ENCODE results near the gene CDH20.

Gene CDH20

DNA sequence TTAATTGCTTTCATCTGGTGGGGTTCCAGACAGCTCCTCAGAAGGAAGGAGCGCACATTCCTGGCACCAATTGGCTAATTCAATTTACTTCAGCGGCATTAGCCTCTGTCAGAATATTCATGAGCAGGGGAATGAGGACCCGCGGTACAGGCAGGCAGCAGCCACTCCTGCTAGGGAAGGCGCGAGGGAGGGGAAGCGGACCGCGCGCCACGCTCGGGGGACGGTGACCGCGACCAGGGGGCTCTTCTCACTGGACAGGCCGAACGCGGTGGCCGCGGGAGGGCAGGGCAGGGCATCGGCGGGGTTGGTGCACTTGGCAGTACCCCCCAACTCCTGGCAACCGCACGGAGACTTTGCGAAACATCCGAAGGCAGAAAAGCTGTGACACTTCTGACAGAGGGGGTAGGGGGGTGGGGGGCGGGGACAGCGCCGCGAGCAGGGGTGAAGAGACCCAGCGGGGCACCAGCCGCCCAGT is at the start of gene CDH20:
TSS of gene CDH20 (plus strand) at position 160 of the 475 bp plus-strand sequence.
- DNase-seq (ENCODE audit: low read depth in 3 of 3) = no peak

DNA sequence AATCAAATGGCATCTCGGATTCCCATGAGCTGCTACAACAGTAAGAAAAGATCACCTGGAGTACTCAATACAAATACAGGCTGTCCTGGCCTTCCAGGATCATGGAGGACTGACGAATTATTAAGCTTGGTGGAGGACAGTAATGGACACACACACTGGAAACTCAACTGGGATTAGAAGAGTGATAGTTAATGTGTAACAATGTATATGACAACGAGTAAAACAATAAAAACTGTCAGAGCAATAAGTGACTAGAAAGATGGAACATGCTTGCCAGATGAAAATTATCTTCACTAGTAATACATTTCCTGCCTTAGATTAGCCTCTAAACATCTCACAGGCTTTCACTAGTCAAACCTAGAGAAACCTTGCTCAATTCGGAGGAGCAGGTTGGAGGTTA is 49.2 kb upstream of the CDH20 start:
- no peak for DNase-seq (ENCODE audit: low read depth in 3 of 3)

DNA sequence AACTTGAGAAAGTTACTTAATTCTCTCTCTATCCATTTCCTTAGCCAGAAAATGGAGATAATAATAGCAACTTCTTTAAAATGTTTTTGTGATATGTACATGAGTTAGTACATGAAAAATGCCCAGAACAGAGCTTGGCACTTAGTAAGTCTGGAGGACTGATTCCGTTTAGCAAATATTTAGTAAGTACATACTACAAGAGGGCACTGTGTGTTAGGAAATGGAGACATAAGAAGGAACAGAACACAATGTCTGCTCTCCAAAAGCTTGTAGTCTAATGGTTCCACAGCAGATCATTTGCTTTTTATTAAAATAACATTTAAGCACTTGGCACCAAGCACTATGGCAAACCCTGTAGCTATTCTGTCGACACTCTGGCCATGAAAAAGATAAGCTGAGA is 47.5 kb upstream of the CDH20 start:
- no peak for DNase-seq (ENCODE audit: low read depth in 3 of 3)

DNA sequence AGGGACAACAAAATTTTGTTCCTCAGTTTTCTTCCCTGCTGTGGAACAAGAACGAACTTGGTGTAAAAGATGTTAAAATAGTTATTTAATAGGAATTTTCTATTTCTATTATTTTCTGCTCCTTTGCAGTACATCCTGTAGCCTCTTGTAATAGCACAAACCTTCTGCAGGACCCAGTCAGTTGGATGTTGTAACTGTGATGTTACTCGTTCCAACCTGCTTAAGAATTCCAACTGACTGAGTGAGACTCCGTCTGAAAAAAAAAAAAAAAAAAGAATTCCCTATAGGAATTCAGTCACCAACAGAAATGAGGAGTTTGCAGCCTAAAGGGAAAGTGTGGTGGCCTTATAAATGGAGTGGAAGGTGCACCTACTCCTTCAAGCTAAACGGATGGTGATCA is 46.4 kb upstream of the CDH20 start:
- DNase-seq (ENCODE audit: low read depth in 3 of 3) = no peak

DNA sequence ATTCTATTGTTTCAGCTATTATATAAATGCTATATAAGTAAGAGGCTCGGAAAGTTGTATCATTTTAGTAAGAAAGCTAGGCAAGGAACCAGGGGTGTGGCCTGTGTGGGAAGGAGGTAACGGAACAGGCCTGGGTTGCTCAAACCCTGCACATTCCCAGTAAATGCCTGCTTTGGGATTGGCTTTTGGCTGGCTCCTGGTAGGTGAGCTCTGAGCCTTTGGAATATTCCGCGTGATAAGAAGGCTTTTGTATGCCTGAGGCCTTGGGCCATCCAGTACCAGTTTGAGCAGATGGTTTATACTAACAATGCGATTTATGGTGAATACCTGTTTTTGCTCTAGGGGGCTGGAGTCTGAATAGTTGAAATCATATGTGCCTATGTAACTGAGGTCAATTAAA is 42.6 kb upstream of the CDH20 start:
- DNase-seq (ENCODE audit: low read depth in 3 of 3) = no peak

DNA sequence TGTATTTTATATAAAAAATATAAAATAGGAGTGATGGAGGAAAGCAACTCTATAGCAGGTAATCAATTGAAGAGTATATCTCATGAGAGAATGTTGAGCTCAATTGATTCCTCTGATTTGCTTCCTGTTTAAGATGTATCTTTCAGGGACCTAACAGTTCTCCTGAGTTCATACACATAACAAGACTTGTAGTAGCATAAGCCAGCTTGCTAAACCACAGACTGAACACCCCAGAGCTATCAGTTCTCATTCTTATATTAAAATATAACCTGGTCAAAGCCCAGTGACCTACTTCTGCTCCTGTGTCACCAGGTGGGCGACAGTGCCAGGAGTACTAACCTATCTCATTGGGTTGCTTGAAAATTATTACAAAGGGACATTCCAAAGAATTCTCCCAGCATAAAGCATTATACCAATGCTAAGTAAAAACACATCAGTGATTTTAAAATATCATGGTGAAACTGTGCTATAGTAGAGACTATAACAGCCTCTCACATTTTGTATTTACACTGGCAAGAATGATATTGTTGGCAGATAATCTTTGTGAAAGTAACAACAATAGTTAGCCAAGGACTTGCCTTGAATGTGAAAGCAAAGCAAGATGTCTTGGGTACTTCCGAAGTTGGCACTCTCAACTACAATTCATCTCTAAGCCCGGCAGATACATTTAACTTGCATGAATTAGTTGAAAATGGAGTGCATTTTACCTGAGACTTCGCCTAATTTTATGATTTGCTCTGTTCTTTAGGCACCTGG is 40.8 kb upstream of the CDH20 start:
- DNase-seq (ENCODE audit: low read depth in 3 of 3) = no peak

GRCh38 chr18:61295153-61295552 is 38.1 kb upstream of the CDH20 start:
- DNase-seq (ENCODE audit: low read depth in 3 of 3) = no peak

- DNase-seq (ENCODE audit: low read depth in 3 of 3) = no peak
These were observed 25.2 kb upstream of the CDH20 start for GRCh38 chr18:61308004-61308403.

DNA sequence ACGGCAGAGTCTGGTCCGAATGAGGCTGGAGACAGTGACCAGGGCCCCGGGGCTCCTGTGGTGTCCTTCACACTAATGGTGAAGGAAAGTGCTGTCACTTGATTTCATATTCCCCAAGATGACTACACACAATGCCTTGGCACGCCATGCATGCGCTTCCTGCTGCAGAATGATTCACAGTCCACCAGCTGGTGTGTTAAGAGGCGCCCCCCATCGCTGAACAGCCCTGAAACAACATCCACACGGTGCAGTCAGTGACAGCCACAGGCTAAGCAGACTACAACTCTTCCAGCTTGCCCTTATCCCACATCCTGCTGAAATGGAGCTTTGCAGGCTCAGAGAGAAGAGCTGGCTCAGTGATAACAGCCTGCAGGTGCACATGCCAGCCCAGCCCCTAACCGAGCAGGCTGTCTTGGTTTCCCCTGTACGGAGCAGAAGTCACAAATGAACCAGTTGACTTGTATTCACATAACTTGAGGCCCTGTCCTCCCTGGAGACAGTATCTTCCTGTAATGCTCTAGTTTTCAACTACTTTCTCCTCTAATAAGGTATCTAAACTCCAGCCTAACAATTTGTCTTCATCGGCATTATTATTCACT is 24.3 kb upstream of the CDH20 start:
- DNase-seq (ENCODE audit: low read depth in 3 of 3) = no peak

DNA sequence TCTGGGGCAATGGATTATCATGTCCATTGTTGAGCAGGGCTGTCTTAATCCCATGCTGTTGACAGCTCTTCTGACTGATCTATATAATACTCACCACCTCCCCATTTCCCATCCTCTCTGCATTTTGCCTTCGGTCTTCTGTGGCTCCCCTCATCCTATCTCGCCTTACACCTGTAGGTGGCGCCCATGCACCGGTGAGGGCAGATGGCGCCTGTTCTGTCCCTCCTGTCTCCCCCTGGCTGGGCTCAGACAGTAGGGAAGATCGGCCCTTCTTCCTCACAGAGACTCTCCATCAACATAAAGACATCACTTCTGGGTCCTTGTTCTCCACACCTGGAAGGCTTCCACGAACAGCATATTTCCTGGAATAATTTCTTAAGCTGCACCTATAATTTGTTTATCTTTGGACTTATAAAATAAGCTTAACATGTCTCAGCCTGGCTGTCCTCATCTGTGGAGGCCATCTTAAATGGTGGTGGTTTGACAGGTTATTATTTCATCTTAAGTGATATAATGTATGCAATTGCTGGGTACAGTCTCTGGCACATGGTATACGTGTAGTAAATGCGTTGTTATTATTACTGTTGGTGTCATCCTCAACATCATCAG is 10.9 kb upstream of the CDH20 start:
- no peak for DNase-seq (ENCODE audit: low read depth in 3 of 3)

GRCh38 chr18:61323951-61324350 is 9.3 kb upstream of the CDH20 start:
- no peak for DNase-seq (ENCODE audit: low read depth in 3 of 3)

DNA sequence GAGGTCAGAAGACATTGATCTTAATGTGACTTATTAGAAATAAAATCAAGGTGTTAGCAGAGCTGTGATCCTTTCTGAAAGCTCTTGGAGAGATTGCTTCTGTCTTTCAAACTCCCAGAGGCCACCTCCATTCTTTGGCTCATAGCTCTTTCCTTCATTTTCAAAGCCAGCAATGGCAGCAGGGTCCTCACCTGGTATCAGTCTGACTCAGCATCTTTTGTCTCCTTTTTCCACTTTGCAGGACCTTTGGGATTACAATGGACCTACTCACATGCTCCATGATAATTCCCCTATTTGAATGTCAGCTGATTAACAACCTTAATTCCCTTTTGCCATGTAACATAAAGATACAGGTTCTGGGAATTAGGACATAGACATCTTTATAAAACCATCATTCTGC is 6.8 kb upstream of the CDH20 start:
- no peak for DNase-seq (ENCODE audit: low read depth in 3 of 3)

- DNase-seq (ENCODE audit: low read depth in 3 of 3) = no peak
These were observed 3.8 kb upstream of the CDH20 start for GRCh38 chr18:61329398-61329797.

DNA sequence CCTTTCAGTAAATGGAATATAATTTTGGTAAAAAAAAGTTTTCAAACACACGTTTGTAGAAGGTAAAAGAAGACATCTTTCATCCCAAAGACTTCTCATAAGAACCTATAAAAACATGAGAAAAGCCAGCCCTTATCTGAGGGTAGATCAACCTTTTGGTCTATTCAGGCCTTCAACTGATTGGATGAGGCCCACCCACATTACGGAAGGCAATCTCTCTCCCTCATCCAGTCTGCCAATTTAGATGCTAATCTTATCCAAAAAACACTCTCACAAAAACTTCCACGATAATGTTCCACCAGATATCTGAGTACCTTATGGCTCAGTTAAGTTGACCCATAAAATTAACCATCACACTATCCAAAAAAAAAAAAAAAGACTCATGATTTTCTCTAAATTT is 2.2 kb upstream of the CDH20 start:
- DNase-seq (ENCODE audit: low read depth in 3 of 3) = no peak

DNA sequence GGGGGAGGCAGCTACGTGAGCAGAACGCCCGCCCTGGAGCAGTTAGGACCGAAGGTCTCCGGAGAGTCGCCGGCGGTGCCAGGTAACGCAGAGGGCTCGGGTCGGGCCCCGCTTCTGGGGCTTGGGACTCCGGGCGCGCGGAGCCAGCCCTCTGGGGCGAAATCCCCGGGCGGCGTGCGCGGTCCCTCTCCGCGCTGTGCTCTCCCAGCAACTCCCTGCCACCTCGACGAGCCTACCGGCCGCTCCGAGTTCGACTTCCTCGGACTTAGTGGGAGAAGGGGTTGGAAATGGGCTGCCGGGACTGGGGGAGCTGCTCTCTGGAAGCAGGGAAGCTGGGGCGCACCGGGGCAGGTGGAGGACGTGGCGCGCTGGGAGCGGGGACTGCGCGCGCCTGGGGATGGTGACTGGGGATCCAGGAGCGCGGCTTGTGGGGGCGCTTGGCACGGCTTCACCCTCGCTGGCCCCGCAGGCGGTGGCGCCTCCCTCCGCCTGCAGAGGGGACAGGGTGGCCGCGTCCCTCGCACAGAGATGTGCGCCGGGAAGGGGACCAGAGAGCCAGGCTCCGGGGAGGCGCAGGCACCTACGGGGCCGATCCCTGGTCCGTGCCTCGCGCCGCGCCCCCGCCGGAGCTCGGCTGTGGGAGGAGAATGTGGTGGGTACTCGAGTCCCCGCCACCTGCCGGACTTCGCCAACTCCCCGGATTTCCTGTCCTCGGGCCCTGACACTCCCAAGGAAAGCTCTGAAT is 688 bp downstream of the CDH20 start:
- DNase-seq (ENCODE audit: low read depth in 3 of 3) = no peak

GRCh38 chr18:61334491-61334850 is 1.2 kb downstream of the CDH20 start:
- no peak for DNase-seq (ENCODE audit: low read depth in 3 of 3)

DNA sequence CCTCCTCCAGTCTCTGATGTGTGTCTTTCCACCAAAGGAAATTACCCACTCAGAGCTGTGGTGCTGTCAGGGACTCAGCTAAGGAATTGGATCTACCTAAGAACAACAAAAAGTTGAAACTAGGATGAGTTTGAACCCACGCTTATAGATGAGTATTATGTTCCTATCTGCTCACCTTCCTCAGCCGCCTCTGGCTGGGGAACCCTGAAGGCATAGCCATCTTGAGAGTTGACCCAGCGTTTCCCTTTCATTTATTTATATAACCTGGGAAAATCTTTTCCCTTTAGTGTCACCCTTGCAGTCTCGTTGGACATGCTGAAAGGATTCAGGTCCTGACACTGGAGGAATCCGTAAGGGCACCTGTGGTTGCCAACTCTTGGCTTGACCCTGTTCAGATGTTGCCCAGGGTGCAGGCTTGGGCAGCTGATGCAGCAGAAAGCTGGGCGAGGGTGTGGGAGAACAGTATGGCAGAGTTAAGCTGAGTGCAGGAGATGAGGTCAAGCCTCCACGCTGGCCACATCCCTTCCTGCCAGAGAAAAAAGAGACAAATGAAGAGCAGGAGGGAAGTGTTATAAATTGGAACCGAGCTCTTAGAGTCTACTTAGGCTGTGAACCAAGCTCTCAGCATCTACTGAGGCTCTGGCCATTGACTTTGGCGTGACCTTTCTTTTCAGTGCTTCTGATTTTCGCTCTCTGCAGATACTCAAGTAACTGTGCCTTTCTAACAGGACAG is 1.9 kb downstream of the CDH20 start:
- DNase-seq (ENCODE audit: low read depth in 3 of 3) = no peak

GRCh38 chr18:61335684-61336555 is 2.7 kb downstream of the CDH20 start:
- DNase-seq (ENCODE audit: low read depth in 3 of 3) = no peak

GRCh38 chr18:61336766-61337165 is 3.5 kb downstream of the CDH20 start:
- DNase-seq (ENCODE audit: low read depth in 3 of 3) = no peak

GRCh38 chr18:61337527-61337926 is 4.3 kb downstream of the CDH20 start:
- no peak for DNase-seq (ENCODE audit: low read depth in 3 of 3)

DNA sequence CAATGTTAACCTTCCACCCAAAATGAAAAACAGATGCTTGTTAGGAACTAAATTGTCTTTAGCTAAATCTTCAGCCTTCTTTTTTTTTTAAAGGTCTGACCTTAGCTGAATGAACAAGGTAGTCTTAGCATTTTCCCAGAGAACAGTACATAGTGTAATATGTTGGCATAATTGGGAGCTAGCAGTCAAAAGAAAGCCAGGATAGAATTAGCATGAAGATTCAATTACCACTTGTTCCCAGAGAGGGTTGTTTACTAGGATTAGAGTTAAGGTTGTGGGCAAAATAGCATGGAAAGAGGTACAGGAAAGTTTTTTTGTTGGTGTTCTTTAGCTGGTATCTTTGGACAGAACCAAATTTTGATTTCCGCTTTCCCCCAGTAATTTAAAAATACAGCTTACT is 6.9 kb downstream of the CDH20 start:
- no peak for DNase-seq (ENCODE audit: low read depth in 3 of 3)
